Loucy (cell line): ENCODE results near the gene PRR7.

Source experiments
- H2AFZ ChIP-seq: fragments of 200-600 bp; sonication (generic); 2 replicates; pipeline ENCODE4 v1.6.0; 2016; ENCODE audit warnings: antibody characterized with exemption, mild to moderate bottlenecking, low read length, moderate library complexity
- H3F3A ChIP-seq: fragments of 200-600 bp; 2 replicates; pipeline ENCODE4 v1.6.0; 2016; ENCODE audit warnings: antibody characterized with exemption, low read depth, mild to moderate bottlenecking
- H3K27me3 ChIP-seq: fragments of 200-600 bp; sonication (generic); 2 replicates; pipeline ENCODE4 v1.6.1; 2014; ENCODE audit warnings: low read length, mild to moderate bottlenecking; ENCODE audit not compliant: insufficient read depth, poor library complexity, severe bottlenecking
- H3K36me3 ChIP-seq: fragments of 200-600 bp; sonication (generic); 2 replicates; pipeline ENCODE4 v1.6.1; 2016; ENCODE audit warnings: low read length; ENCODE audit not compliant: insufficient read depth
- H3K4me1 ChIP-seq: fragments of 200-600 bp; sonication (generic); 2 replicates; pipeline ENCODE4 v1.5.1; 2014; ENCODE audit warnings: low read length, mild to moderate bottlenecking; ENCODE audit not compliant: insufficient read depth, poor library complexity, severe bottlenecking
- H3K4me2 ChIP-seq: fragments of 200-600 bp; sonication (generic); 2 replicates; pipeline ENCODE4 v1.6.0; 2014; ENCODE audit warnings: antibody characterized with exemption, low read length, low read depth, mild to moderate bottlenecking; ENCODE audit not compliant: poor library complexity, severe bottlenecking
- H3K4me3 ChIP-seq: fragments of 200-600 bp; sonication (generic); 2 replicates; pipeline ENCODE4 v1.5.1; 2014; ENCODE audit warnings: low read length, mild to moderate bottlenecking, mixed read lengths; ENCODE audit not compliant: poor library complexity, severe bottlenecking
- H3K79me2 ChIP-seq: fragments of 200-600 bp; sonication (generic); 2 replicates; pipeline ENCODE4 v1.6.1; 2014; ENCODE audit warnings: low read length; ENCODE audit not compliant: insufficient read depth
- H3K9ac ChIP-seq: fragments of 200-600 bp; sonication (generic); 2 replicates; pipeline ENCODE4 v1.6.0; 2014; ENCODE audit warnings: mild to moderate bottlenecking, low read depth, low read length, moderate library complexity; ENCODE audit not compliant: poor library complexity, severe bottlenecking
- H3K9me2 ChIP-seq: fragments of 200-600 bp; sonication (generic); replicated peaks from 2 replicates; pipeline ENCODE4 v1.6.1; 2016; ENCODE audit warnings: low read depth, low read length, mixed read lengths
- H3K9me3 ChIP-seq: fragments of 200-600 bp; sonication (generic); 2 replicates; pipeline ENCODE4 v1.6.1; 2014; ENCODE audit warnings: mild to moderate bottlenecking, antibody characterized with exemption, low read length, low read depth; ENCODE audit not compliant: insufficient read depth
- H4K20me1 ChIP-seq: fragments of 200-600 bp; sonication (generic); 2 replicates; pipeline ENCODE4 v1.6.0; 2014; ENCODE audit warnings: antibody characterized with exemption, low read length, mild to moderate bottlenecking; ENCODE audit not compliant: insufficient read depth, poor library complexity, severe bottlenecking
- EZH2phosphoT487 ChIP-seq: fragments of 200-600 bp; IDR thresholded peaks from 2 replicates; pipeline ENCODE4 v1.6.1; 2018; ENCODE audit warnings: antibody characterized with exemption, mild to moderate bottlenecking, moderate library complexity, borderline replicate concordance
- TF ChIP-seq, protein P1 (sequence below): fragments of 200-600 bp; sonication (generic); conservative IDR thresholded peaks from 2 replicates; pipeline ENCODE4 v1.5.1; 2014; ENCODE audit warnings: mild to moderate bottlenecking, antibody characterized with exemption, low read length

Gene PRR7

DNA sequence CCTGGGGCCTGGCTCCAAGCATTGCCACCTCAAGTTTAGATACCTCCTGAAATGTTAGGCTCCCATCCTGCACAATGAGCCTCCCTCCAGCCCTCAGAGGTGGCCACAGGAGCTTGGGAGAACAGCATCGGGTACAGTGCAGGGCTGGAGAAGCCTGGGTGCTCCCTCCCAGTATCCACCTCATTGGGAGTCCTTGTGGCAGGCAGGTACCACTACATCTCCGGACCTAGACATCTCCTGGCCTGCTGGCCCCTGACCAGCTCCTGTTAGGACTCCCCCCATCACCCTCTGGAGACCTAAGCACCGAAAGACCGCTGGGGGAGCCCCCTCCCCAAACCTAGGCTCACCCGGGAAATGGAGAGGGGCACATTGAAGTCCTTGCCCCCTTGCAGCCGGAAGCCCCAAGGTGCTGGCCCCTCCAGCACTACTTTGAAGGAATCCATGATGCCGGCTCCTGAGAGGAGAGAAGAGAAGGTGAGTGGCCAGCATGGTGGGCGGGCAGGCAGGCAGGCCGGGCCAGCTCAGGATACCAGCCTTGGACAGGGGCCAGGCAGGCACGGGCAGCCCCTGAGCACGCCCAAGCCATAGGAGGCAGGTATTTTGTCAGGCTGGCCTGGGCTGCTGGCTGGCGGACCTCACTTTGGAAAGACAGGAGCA is 49.6 kb downstream of the PRR7 start:
- Histone ChIP-seq H3K4me1 (peaks cover 5% of the 10 kb centered on the region), H3K27me3 (no peaks in the 10 kb centered on the region), H3K36me3 (no peaks in the 10 kb centered on the region), H3K79me2 (peaks cover 36% of the 10 kb centered on the region; the same call in 1 of the 2 replicates), H3F3A (no peaks in the 10 kb centered on the region), H3K9me3 (no peaks in the 10 kb centered on the region), H3K9me2 (no peaks in the 10 kb centered on the region), H2AFZ (no peak overlapping the region), H3K9ac (peak overlapping the region; percentile 92), H3K4me2 (peak overlapping the region; percentile 93), H3K4me3 (peak overlapping the region; percentile 82), H4K20me1 (peaks cover 9% of the 10 kb centered on the region)
- TF ChIP-seq, protein P1, sequence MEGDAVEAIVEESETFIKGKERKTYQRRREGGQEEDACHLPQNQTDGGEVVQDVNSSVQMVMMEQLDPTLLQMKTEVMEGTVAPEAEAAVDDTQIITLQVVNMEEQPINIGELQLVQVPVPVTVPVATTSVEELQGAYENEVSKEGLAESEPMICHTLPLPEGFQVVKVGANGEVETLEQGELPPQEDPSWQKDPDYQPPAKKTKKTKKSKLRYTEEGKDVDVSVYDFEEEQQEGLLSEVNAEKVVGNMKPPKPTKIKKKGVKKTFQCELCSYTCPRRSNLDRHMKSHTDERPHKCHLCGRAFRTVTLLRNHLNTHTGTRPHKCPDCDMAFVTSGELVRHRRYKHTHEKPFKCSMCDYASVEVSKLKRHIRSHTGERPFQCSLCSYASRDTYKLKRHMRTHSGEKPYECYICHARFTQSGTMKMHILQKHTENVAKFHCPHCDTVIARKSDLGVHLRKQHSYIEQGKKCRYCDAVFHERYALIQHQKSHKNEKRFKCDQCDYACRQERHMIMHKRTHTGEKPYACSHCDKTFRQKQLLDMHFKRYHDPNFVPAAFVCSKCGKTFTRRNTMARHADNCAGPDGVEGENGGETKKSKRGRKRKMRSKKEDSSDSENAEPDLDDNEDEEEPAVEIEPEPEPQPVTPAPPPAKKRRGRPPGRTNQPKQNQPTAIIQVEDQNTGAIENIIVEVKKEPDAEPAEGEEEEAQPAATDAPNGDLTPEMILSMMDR = 0 out of 2 replicates have a peak, but pooled peaks have one; percentile 10
- no peak for TF ChIP-seq EZH2phosphoT487

DNA sequence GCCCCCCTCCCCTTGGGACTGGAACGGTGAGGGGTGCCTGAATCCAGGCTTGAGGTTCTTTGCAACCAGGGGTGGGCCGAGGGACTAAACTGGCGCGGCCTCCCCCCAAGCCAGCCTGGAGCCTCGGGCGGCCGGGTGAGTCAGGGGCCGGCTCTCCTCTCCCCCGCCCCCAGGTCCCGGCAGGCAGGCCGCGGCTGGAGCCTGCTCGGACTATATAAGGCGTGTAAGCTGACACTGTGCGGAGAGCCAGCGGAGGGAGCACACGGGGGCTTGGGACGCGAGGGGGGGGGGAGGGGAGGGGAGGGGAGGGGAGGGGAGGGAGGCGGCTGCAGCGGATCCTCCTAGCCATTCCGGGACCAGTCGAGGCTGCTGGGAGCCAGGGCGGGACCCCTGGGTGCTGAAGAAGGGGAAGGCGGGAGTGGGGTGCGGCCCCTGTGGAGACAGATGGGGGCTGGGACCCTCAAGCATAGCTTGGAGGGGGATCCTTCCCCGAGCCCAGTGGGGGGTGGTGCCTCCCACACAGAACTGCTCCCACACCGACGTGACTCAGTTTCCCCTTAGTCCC is 50.2 kb downstream of the PRR7 start:
- Histone ChIP-seq H3K9me3 (no peaks in the 10 kb centered on the region), H3K4me2 (peak overlapping the region; percentile 93), H3K79me2 (peaks cover 36% of the 10 kb centered on the region; the same call in 1 of the 2 replicates), H3K36me3 (no peaks in the 10 kb centered on the region), H3K27me3 (no peaks in the 10 kb centered on the region), H3K4me3 (peak overlapping the region; percentile 82), H3K9ac (peak overlapping the region; percentile 92), H3F3A (no peaks in the 10 kb centered on the region), H3K9me2 (no peaks in the 10 kb centered on the region), H2AFZ (0 out of 2 replicates have a peak overlapping the region, but pooled peaks have one; percentile 27), H3K4me1 (peaks cover 5% of the 10 kb centered on the region), H4K20me1 (peaks cover 9% of the 10 kb centered on the region)
- TF ChIP-seq EZH2phosphoT487 = no peak
- TF ChIP-seq, protein P1 = no peak

DNA sequence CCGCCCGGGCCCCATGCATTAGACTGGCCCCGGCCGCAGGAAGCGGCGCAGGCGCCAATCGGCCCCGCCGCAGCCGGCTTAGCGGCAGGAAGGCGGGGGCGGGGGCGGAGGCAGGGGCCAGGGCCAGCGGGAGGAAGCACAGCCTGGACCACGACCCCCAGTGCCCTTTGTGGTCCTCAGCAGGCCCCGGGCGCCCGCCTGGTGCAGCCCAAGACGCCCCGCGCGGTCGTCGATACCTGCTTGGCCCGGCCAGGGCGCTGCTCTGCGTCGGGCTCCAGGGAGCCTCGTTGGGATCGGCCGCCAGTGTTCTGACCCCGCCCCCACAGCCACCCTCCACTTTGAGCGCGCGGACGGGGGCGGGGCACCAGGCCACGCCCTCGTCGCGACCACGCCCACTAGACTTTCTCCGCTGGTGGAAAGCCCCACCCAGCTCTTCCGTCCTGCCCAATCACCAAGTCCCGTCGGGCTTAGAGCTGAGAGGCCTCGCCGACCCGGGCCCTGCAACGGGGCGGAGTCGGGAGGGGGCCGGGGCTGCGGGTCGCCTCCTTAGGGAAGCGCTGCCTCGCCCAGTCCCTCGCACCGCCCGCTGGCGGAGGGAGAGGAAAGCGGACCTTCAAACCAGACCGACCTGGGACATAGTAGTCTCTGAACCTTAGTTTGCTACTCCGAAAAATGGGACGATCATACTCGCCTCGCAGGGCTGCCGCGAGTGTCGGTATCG is 50.8 kb downstream of the PRR7 start, which contains the start of gene PDLIM7:
PDLIM7 (minus strand) TSS at position 313 of the 721 bp plus-strand sequence. CDS start 1,092 bp downstream, outside the sequence.
- Histone ChIP-seq H3K9ac (peak within 1 kb of the TSS; percentile 92), H2AFZ (0 out of 2 replicates have a peak within 1 kb of the TSS, but pooled peaks have one; percentile 27)
- no peak for TF ChIP-seq EZH2phosphoT487
- TF ChIP-seq, protein P1 = no peak

More for the DNA sequence above, 50.8 kb downstream of the PRR7 start, which contains the start of gene PDLIM7:
- peaks cover 36% of the 10 kb centered on the region; the same call in 1 of the 2 replicates for H3K79me2 ChIP-seq
- no peaks in the 10 kb centered on the region for H3K9me2 ChIP-seq
- H3K9me3 ChIP-seq = no peaks in the 10 kb centered on the region
- no peaks in the 10 kb centered on the region for H3K36me3 ChIP-seq
- H3K4me1 ChIP-seq = peaks cover 5% of the 10 kb centered on the region
- peak within 1 kb of the TSS; percentile 82 for H3K4me3 ChIP-seq
- no peaks in the 10 kb centered on the region for H3F3A ChIP-seq
- H3K4me2 ChIP-seq = peak within 1 kb of the TSS; percentile 93
- H3K27me3 ChIP-seq = no peaks in the 10 kb centered on the region
- H4K20me1 ChIP-seq = peaks cover 9% of the 10 kb centered on the region
